Adrenal gland (tissue), 5 donors: Measurements from ENCODE around the gene MLYCD.

Experiments
- CTCF ChIP-seq, 6 experiments: fragments of 450-650 bp in 4 of 6; fragments of 200-600 bp in 2 of 6; sonication (generic) in 1 of 6; IDR thresholded peaks; 1 replicate in 5 of 6; 2 replicates in 1 of 6; pipeline versions ENCODE4 v1.5.1 to v1.8.0; 2016 to 2021; ENCODE audit warnings: antibody characterized with exemption in 6 of 6, mild to moderate bottlenecking in 2 of 6, moderate library complexity in 1 of 6
- POLR2A ChIP-seq, 2 donors: fragments of 450-650 bp; IDR thresholded peaks; one replicate each; pipeline ENCODE4 v1.6.1; 2017; ENCODE audit warnings: antibody characterized with exemption in 2 of 2, mild to moderate bottlenecking in 2 of 2, moderate library complexity in 1 of 2
- donor health status: DM: no; HTN: no; CAD: no.

- no peak for TF ChIP-seq CTCF (IDR thresholded peaks at IDR 0.05)
- TF ChIP-seq POLR2A (IDR thresholded peaks at IDR 0.05), result no peak
These were observed 36.9 kb downstream of the MLYCD start for GRCh38 chr16:83935858-83936255.
